Prostate gland (tissue), 2 donors: ENCODE measurements around the gene TEAD2. TPM values are rescaled to one million over a fixed set of nuclear protein-coding genes. Genes with fewer than 3 reads are reported as not detected.

Experiments
- DNase-seq: peaks from one replicate; pipeline ENCODE4 v3.0.0-alpha.2; 2019; ENCODE audit warnings: low spot score
- H3K27ac ChIP-seq, 2 donors: fragments of 200-600 bp; sonication (generic); 2 replicates each; pipeline ENCODE4 v1.5.1; 2017 to 2019
- H3K27me3 ChIP-seq: fragments of 200-600 bp; sonication (generic); replicated peaks from 2 replicates; pipeline ENCODE4 v1.5.1; 2019; ENCODE audit not compliant: insufficient read depth
- H3K36me3 ChIP-seq, 2 donors: fragments of 200-600 bp; sonication (generic); 1 replicate in 1 of 2; 2 replicates in 1 of 2; pipeline versions ENCODE4 v1.5.1 to v1.8.1; 2017 to 2019
- H3K4me1 ChIP-seq: fragments of 200-600 bp; sonication (generic); replicated peaks from 2 replicates; pipeline ENCODE4 v1.5.1; 2019
- H3K4me3 ChIP-seq, 2 donors: fragments of 200-600 bp; sonication (generic); 2 replicates each; pipeline ENCODE4 v1.5.1; 2017 to 2019
- H3K9me3 ChIP-seq: fragments of 200-600 bp; sonication (generic); 2 replicates; pipeline ENCODE4 v1.5.1; 2017
- POLR2A ChIP-seq: fragments of 450-650 bp; IDR thresholded peaks from one replicate; pipeline ENCODE4 v1.6.1; 2016; ENCODE audit warnings: antibody characterized with exemption, mild to moderate bottlenecking
- POLR2AphosphoS5 ChIP-seq: sonication (generic); formaldehyde crosslinking; IDR thresholded peaks from one replicate; pipeline ENCODE4 v1.6.1; 2017; ENCODE audit warnings: antibody characterized with exemption
- WGBS: methylation state at CpG from one replicate; pipeline ENCODE4 v1.1.5; 2018; 5-methylcytosine and 5-hydroxymethylcytosine counted together
- intact Hi-C: fragments of 100-400 bp; cut with DNase I; formaldehyde crosslinking; loops from one replicate; pipeline ENCODE4 v1.14.2; 2022
- microRNA-seq: library from miRNA; unstranded; fragments of <30 nt; microRNA quantifications from one replicate; pipeline ENCODE4, GENCODE V29; 2016
- small RNA-seq, 2 donors: library from RNA; depleted of rRNA; stranded (forward); fragments of <200 nt; gene quantifications; one replicate each; pipeline ENCODE3, GENCODE V24; 2016
- total RNA-seq, 2 donors: library from RNA; depleted of rRNA; stranded (reverse); fragments of >200 nt; gene quantifications; one replicate each; pipeline ENCODE4 v1.1.0, GENCODE V29; 2016
- TF ChIP-seq, protein P1 (sequence below), 4 experiments: fragments of 200-600 bp in 2 of 4; fragments of 450-650 bp in 2 of 4; sonication (generic) in 2 of 4; IDR thresholded peaks; 1 replicate in 3 of 4; 2 replicates in 1 of 4; pipeline ENCODE4 v1.5.1; 2016 to 2019; ENCODE audit warnings: antibody characterized with exemption in 4 of 4, mild to moderate bottlenecking in 2 of 4, moderate library complexity in 2 of 4

Gene TEAD2
- total RNA-seq, 2 donors from 2014 or later, result 17.0 to 28.0 TPM

DNA sequence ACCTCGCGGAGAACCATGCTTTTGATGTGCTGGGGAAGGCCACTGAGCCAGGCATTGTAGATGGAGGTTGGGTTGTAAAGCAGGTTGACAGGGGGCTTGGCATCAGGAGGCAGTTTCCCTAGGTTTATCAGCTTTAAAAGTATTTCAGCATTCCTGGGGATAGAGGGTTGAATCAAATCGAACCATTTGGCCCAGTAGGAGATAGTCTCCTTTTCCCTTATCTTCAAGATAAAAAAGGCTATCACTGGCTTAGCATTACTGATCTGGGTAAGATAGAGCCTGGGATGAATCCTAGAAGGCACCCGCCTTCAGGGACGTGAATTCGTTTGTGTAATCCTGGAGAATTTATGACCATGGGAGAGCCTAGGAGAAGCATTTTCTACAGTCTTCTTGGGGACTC lies 67.8 kb downstream of the TEAD2 start:
- TF ChIP-seq, protein P1, sequence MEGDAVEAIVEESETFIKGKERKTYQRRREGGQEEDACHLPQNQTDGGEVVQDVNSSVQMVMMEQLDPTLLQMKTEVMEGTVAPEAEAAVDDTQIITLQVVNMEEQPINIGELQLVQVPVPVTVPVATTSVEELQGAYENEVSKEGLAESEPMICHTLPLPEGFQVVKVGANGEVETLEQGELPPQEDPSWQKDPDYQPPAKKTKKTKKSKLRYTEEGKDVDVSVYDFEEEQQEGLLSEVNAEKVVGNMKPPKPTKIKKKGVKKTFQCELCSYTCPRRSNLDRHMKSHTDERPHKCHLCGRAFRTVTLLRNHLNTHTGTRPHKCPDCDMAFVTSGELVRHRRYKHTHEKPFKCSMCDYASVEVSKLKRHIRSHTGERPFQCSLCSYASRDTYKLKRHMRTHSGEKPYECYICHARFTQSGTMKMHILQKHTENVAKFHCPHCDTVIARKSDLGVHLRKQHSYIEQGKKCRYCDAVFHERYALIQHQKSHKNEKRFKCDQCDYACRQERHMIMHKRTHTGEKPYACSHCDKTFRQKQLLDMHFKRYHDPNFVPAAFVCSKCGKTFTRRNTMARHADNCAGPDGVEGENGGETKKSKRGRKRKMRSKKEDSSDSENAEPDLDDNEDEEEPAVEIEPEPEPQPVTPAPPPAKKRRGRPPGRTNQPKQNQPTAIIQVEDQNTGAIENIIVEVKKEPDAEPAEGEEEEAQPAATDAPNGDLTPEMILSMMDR (IDR thresholded peaks at IDR 0.05), result no peak
- TF ChIP-seq POLR2A, result no peak
- no peak for TF ChIP-seq POLR2AphosphoS5
- Histone ChIP-seq H3K4me3 (no peak overlapping the region), H3K27me3 (no peaks in the 10 kb centered on the region), H3K27ac (no peak overlapping the region), H3K36me3 (no peaks in the 10 kb centered on the region), H3K9me3 (no peaks in the 10 kb centered on the region), H3K4me1 (no peaks in the 10 kb centered on the region)
- 82% methylated on average over 6 of the region's 6 CpGs for WGBS
- intact Hi-C loops, result no loop called here
- no peak for DNase-seq

Small RNAs within 50 kb of the gene (microRNA-seq; reads per million reads assigned to microRNA genes)
- gene MIR4324, result not detected

Small RNAs within 50 kb of the gene (small RNA-seq; reads per million reads assigned to genes)
- 0 reads per million in 2 donors for gene MIR4324

Other genes starting within 250 kb of the TEAD2 start
- gene LIN7B, start 248.0 kb downstream of the TEAD2 start, total RNA-seq, result 10 to 100 TPM; 31.2 to 64.3 TPM
- 10 to 100 TPM in 1 of 2 donors, 1 to 10 TPM in 1; 2.2 to 11.1 TPM for gene C19orf73, start 243.3 kb downstream of the TEAD2 start, total RNA-seq
- 10 to 100 TPM; 12.3 to 18.2 TPM for gene PPFIA3, start 242.9 kb downstream of the TEAD2 start, total RNA-seq
- gene HRC, start 207.0 kb downstream of the TEAD2 start, total RNA-seq, result 1 to 10 TPM; 3.8 to 6.7 TPM
- 100 to 1,000 TPM in 1 of 2 donors, 10 to 100 TPM in 1; 99.0 to 126 TPM for gene TRPM4, start 204.6 kb downstream of the TEAD2 start, total RNA-seq
- 1 to 10 TPM in 1 of 2 donors, under 1 TPM in 1; 0.59 to 4.3 TPM for gene SLC6A16, start 37.2 kb downstream of the TEAD2 start, total RNA-seq
- 10 to 100 TPM in 1 of 2 donors, 1 to 10 TPM in 1; 9.5 to 21.4 TPM for gene CD37, start 27.0 kb downstream of the TEAD2 start, total RNA-seq
- gene DKKL1, start 1.5 kb upstream of the TEAD2 start, total RNA-seq, result 10 to 100 TPM in 1 of 2 donors, 1 to 10 TPM in 1; 1.0 to 17.8 TPM
- 10 to 100 TPM in 1 of 2 donors, not detected in 1; 13.1 TPM for gene KASH5, start 25.8 kb upstream of the TEAD2 start, total RNA-seq
- gene PTH2, start 61.0 kb upstream of the TEAD2 start, total RNA-seq, result not detected
- not detected for gene GFY, start 63.0 kb upstream of the TEAD2 start, total RNA-seq
- under 1 TPM; 0.09 to 0.40 TPM for gene SLC17A7, start 79.1 kb upstream of the TEAD2 start, total RNA-seq
- gene PIH1D1, start 89.4 kb upstream of the TEAD2 start, total RNA-seq, result 100 to 1,000 TPM in 1 of 2 donors, 10 to 100 TPM in 1; 93.0 to 123 TPM
- gene ALDH16A1, start 90.8 kb upstream of the TEAD2 start, total RNA-seq, result 10 to 100 TPM; 24.3 to 42.0 TPM
- 10 to 100 TPM in 1 of 2 donors, 1 to 10 TPM in 1; 2.9 to 10.7 TPM for gene FLT3LG, start 111.8 kb upstream of the TEAD2 start, total RNA-seq
- gene RPL13A, start 125.2 kb upstream of the TEAD2 start, total RNA-seq, result 1,000 to 10,000 TPM; 2,414 to 3,956 TPM
- 1,000 to 10,000 TPM; 4,118 to 4,499 TPM for gene RPS11, start 134.0 kb upstream of the TEAD2 start, total RNA-seq
- 100 to 1,000 TPM; 140 to 153 TPM for gene FCGRT, start 150.2 kb upstream of the TEAD2 start, total RNA-seq
- 10 to 100 TPM in 1 of 2 donors, 1 to 10 TPM in 1; 2.5 to 14.5 TPM for gene RCN3, start 165.6 kb upstream of the TEAD2 start, total RNA-seq
- 10 to 100 TPM; 62.9 to 91.7 TPM for gene NOSIP, start 218.1 kb upstream of the TEAD2 start, total RNA-seq
- 10 to 100 TPM in 1 of 2 donors, 1 to 10 TPM in 1; 8.1 to 22.5 TPM for gene PRRG2, start 218.9 kb upstream of the TEAD2 start, total RNA-seq
- gene PRR12, start 228.8 kb upstream of the TEAD2 start, total RNA-seq, result 10 to 100 TPM; 24.0 to 41.9 TPM